HepG2 (cell line): ENCODE measurements around the gene POLR3K. TPM values are rescaled to one million over a fixed set of nuclear protein-coding genes. Genes with fewer than 3 reads are reported as not detected.

Experiments
- AKAP8 ChIP-seq: sonication (generic); formaldehyde crosslinking; IDR thresholded peaks from 2 replicates; pipeline ENCODE4 v1.5.1; 2020; ENCODE audit warnings: mild to moderate bottlenecking, missing genetic modification reagents
- CAMTA2 ChIP-seq: sonication (generic); formaldehyde crosslinking; IDR thresholded peaks from 2 replicates; pipeline ENCODE4 v1.4.0; 2020; ENCODE audit warnings: mild to moderate bottlenecking, missing genetic modification reagents, borderline replicate concordance
- CBX1 ChIP-seq: IDR thresholded peaks from one replicate; pipeline ENCODE4 v1.6.1; 2016; ENCODE audit warnings: antibody characterized with exemption, low read depth
- ESRRA ChIP-seq: sonication (generic); formaldehyde crosslinking; IDR thresholded peaks from 2 replicates; pipeline ENCODE4 v1.5.1; 2020; ENCODE audit warnings: mild to moderate bottlenecking, low read depth, missing genetic modification reagents
- GATAD1 ChIP-seq: IDR thresholded peaks from 2 replicates; pipeline ENCODE4 v1.6.1; 2016; ENCODE audit warnings: missing genetic modification reagents, missing compliant biosample characterization
- GLI4 ChIP-seq: sonication (generic); formaldehyde crosslinking; IDR thresholded peaks from 2 replicates; pipeline ENCODE4 v1.5.1; 2020; ENCODE audit warnings: missing genetic modification reagents, mild to moderate bottlenecking, moderate library complexity, borderline replicate concordance
- HES4 ChIP-seq: sonication (generic); formaldehyde crosslinking; IDR thresholded peaks from 2 replicates; pipeline ENCODE4 v1.9.0; 2021; ENCODE audit warnings: mild to moderate bottlenecking, missing genetic modification reagents, borderline replicate concordance
- IKZF1 ChIP-seq: fragments of 450-650 bp; IDR thresholded peaks from 2 replicates; pipeline ENCODE4 v1.7.1; 2016
- JUNB ChIP-seq: sonication (generic); formaldehyde crosslinking; IDR thresholded peaks from 2 replicates; pipeline ENCODE4 v1.8.0; 2022; ENCODE audit warnings: missing genetic modification reagents, mild to moderate bottlenecking, borderline replicate concordance
- KLF16 ChIP-seq, 2 experiments: sonication (generic) in 1 of 2; formaldehyde crosslinking in 1 of 2; IDR thresholded peaks; 2 replicates each; pipeline versions ENCODE4 v1.6.1 to v1.8.0; 2016 to 2023; ENCODE audit warnings: missing genetic modification reagents in 2 of 2, missing compliant biosample characterization in 1 of 2
- MTF1 ChIP-seq: sonication (generic); formaldehyde crosslinking; IDR thresholded peaks from 2 replicates; pipeline ENCODE4 v1.5.0; 2020; ENCODE audit warnings: missing genetic modification reagents
- MXD4 ChIP-seq: IDR thresholded peaks from 2 replicates; pipeline ENCODE4 v1.6.1; 2016; ENCODE audit warnings: mild to moderate bottlenecking, missing biosample characterization, missing genetic modification reagents
- MYNN ChIP-seq: sonication (generic); formaldehyde crosslinking; IDR thresholded peaks from 2 replicates; pipeline ENCODE4 v1.4.0; 2020; ENCODE audit warnings: mild to moderate bottlenecking, low read depth, missing genetic modification reagents
- PHF21A ChIP-seq: sonication (generic); formaldehyde crosslinking; IDR thresholded peaks from 2 replicates; pipeline ENCODE4 v1.5.0; 2020; ENCODE audit warnings: mild to moderate bottlenecking, missing genetic modification reagents
- POGZ ChIP-seq: sonication (generic); formaldehyde crosslinking; IDR thresholded peaks from 2 replicates; pipeline ENCODE4 v1.4.0; 2020; ENCODE audit warnings: mild to moderate bottlenecking, missing genetic modification reagents
- PPARG ChIP-seq: conservative IDR thresholded peaks from 2 replicates; pipeline ENCODE4 v1.6.1; 2016; ENCODE audit warnings: missing biosample characterization, missing genetic modification reagents
- TOPORS ChIP-seq: sonication (generic); formaldehyde crosslinking; IDR thresholded peaks from 2 replicates; pipeline ENCODE4 v1.8.0; 2023; ENCODE audit warnings: mild to moderate bottlenecking, missing genetic modification reagents
- ZNF230 ChIP-seq: sonication (generic); formaldehyde crosslinking; IDR thresholded peaks from 2 replicates; pipeline ENCODE4 v1.4.0; 2020; ENCODE audit warnings: mild to moderate bottlenecking, missing genetic modification reagents
- ZNF292 ChIP-seq: sonication (generic); formaldehyde crosslinking; IDR thresholded peaks from 2 replicates; pipeline ENCODE4 v1.8.1; 2022; ENCODE audit warnings: mild to moderate bottlenecking, low read depth, missing genetic modification reagents, borderline replicate concordance
- ZNF550 ChIP-seq: sonication (generic); formaldehyde crosslinking; IDR thresholded peaks from 2 replicates; pipeline ENCODE4 v1.4.0; 2020; ENCODE audit warnings: mild to moderate bottlenecking, missing genetic modification reagents, borderline replicate concordance
- ZNF570 ChIP-seq: sonication (generic); formaldehyde crosslinking; IDR thresholded peaks from 2 replicates; pipeline ENCODE4 v1.4.0; 2020; ENCODE audit warnings: mild to moderate bottlenecking, missing genetic modification reagents, borderline replicate concordance
- ZSCAN22 ChIP-seq: sonication (generic); formaldehyde crosslinking; IDR thresholded peaks from 2 replicates; pipeline ENCODE4 v1.4.0; 2020; ENCODE audit warnings: mild to moderate bottlenecking, missing genetic modification reagents
- polyA plus RNA-seq, 8 experiments: library from polyadenylated mRNA; depleted of rRNA in 3 of 8; stranded (reverse) in 7 of 8; unstranded in 1 of 8; fragments of >200 nt; fragmentation: Illumina TruSeq in 4 of 8; extraction: Trizol in 4 of 8; gene quantifications; 2 replicates each; pipeline versions ENCODE4 v1.2.1 to v1.2.3, GENCODE V29; 2011 to 2016; ENCODE audit warnings: low read depth in 4 of 8, missing spikeins in 1 of 8, mixed read lengths in 1 of 8; ENCODE audit not compliant: insufficient read depth in 1 of 8
- total RNA-seq, 5 experiments: library from RNA; depleted of rRNA; stranded (reverse); fragments of >200 nt; fragmentation: Illumina TruSeq; extraction: Trizol; gene quantifications; 2 replicates each; pipeline ENCODE4 v1.2.3, GENCODE V29; 2016; ENCODE audit warnings: low read depth in 1 of 5
- TF ChIP-seq, protein P1 (sequence below): sonication (generic); formaldehyde crosslinking; IDR thresholded peaks from 2 replicates; pipeline ENCODE4 v1.9.0; 2021; ENCODE audit warnings: missing genetic modification reagents, mild to moderate bottlenecking, borderline replicate concordance
- TF ChIP-seq, protein P2 (sequence below): sonication (generic); formaldehyde crosslinking; conservative IDR thresholded peaks from 2 replicates; pipeline ENCODE4 v1.8.0; 2022; ENCODE audit warnings: mild to moderate bottlenecking, moderate library complexity, missing genetic modification reagents
- TF ChIP-seq, protein P3 (sequence below): sonication (generic); formaldehyde crosslinking; IDR thresholded peaks from 2 replicates; pipeline ENCODE4 v1.4.0; 2020; ENCODE audit warnings: missing genetic modification reagents
- TF ChIP-seq, protein P4 (sequence below): sonication (generic); formaldehyde crosslinking; IDR thresholded peaks from 2 replicates; pipeline ENCODE4 v1.8.1; 2023; ENCODE audit warnings: mild to moderate bottlenecking, missing genetic modification reagents

The POLR3K gene
- total and polyA plus RNA-seq, 2 of the 13 experiments (the other 11 are each of a cell fraction or from before 2014, with no cell fraction given) = 14.8 to 18.8 TPM

DNA sequence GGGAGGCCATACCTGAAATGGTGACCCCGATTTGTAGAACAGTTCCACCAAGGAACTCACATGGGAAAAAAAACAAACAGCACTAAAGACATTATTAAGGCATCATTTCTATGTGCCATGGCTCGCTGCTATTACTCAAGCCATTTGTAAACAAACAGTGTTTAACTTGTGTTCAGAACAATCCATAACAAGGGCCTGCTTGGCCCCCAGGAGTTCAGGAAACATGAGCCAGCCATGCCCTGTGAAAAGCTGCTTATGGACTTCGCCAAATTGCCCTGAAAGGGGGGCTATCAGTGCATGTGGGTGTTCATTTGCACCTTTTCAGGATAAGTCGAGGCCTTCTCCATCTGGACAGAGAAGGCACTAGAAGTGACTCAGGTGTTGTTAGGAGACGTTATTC is 8.0 kb downstream of the POLR3K start (continued):
- TF ChIP-seq ZNF292 (CRISPR knock-in tag) (no peak), ZNF230 (CRISPR knock-in tag) (no peak), TOPORS (no peak), CBX1 (no peak), KLF16 (CRISPR knock-in tag; IDR thresholded peaks at IDR 0.05) (peak in 1 of 2 experiments; percentile 50; a peak in 1 of 4 replicates), MYNN (CRISPR knock-in tag) (no peak), POGZ (CRISPR knock-in tag) (no peak), PHF21A (CRISPR knock-in tag) (no peak), PPARG (CRISPR knock-in tag) (no peak), MTF1 (CRISPR knock-in tag) (no peak), ZSCAN22 (CRISPR knock-in tag) (no peak), GATAD1 (CRISPR knock-in tag) (peak; percentile 32; the same call in 1 of the 2 replicates), ZNF550 (CRISPR knock-in tag) (no peak), JUNB (no peak), GLI4 (no peak), CAMTA2 (no peak), ESRRA (CRISPR knock-in tag) (no peak), ZNF570 (CRISPR knock-in tag) (no peak), HES4 (no peak), IKZF1 (no peak), AKAP8 (CRISPR knock-in tag) (no peak), MXD4 (CRISPR knock-in tag) (no peak)
- TF ChIP-seq, protein P1, sequence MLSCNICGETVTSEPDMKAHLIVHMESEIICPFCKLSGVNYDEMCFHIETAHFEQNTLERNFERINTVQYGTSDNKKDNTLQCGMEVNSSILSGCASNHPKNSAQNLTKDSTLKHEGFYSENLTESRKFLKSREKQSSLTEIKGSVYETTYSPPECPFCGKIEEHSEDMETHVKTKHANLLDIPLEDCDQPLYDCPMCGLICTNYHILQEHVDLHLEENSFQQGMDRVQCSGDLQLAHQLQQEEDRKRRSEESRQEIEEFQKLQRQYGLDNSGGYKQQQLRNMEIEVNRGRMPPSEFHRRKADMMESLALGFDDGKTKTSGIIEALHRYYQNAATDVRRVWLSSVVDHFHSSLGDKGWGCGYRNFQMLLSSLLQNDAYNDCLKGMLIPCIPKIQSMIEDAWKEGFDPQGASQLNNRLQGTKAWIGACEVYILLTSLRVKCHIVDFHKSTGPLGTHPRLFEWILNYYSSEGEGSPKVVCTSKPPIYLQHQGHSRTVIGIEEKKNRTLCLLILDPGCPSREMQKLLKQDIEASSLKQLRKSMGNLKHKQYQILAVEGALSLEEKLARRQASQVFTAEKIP (CRISPR knock-in tag) = no peak
- TF ChIP-seq, protein P2, sequence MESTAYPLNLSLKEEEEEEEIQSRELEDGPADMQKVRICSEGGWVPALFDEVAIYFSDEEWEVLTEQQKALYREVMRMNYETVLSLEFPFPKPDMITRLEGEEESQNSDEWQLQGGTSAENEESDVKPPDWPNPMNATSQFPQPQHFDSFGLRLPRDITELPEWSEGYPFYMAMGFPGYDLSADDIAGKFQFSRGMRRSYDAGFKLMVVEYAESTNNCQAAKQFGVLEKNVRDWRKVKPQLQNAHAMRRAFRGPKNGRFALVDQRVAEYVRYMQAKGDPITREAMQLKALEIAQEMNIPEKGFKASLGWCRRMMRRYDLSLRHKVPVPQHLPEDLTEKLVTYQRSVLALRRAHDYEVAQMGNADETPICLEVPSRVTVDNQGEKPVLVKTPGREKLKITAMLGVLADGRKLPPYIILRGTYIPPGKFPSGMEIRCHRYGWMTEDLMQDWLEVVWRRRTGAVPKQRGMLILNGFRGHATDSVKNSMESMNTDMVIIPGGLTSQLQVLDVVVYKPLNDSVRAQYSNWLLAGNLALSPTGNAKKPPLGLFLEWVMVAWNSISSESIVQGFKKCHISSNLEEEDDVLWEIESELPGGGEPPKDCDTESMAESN = no peak
- TF ChIP-seq, protein P3, sequence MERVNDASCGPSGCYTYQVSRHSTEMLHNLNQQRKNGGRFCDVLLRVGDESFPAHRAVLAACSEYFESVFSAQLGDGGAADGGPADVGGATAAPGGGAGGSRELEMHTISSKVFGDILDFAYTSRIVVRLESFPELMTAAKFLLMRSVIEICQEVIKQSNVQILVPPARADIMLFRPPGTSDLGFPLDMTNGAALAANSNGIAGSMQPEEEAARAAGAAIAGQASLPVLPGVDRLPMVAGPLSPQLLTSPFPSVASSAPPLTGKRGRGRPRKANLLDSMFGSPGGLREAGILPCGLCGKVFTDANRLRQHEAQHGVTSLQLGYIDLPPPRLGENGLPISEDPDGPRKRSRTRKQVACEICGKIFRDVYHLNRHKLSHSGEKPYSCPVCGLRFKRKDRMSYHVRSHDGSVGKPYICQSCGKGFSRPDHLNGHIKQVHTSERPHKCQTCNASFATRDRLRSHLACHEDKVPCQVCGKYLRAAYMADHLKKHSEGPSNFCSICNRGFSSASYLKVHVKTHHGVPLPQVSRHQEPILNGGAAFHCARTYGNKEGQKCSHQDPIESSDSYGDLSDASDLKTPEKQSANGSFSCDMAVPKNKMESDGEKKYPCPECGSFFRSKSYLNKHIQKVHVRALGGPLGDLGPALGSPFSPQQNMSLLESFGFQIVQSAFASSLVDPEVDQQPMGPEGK (CRISPR knock-in tag) = peak; percentile 79
- TF ChIP-seq, protein P4, sequence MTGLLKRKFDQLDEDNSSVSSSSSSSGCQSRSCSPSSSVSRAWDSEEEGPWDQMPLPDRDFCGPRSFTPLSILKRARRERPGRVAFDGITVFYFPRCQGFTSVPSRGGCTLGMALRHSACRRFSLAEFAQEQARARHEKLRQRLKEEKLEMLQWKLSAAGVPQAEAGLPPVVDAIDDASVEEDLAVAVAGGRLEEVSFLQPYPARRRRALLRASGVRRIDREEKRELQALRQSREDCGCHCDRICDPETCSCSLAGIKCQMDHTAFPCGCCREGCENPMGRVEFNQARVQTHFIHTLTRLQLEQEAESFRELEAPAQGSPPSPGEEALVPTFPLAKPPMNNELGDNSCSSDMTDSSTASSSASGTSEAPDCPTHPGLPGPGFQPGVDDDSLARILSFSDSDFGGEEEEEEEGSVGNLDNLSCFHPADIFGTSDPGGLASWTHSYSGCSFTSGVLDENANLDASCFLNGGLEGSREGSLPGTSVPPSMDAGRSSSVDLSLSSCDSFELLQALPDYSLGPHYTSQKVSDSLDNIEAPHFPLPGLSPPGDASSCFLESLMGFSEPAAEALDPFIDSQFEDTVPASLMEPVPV = no peak
